GM10248 (cell line): ENCODE data around the gene LBH.

Experiments
- CTCF ChIA-PET: fragments of 300-600 bp; sonication (Branson Sonifier 250); formaldehyde crosslinking; extraction: SDS; loops from one replicate; lab custom pipeline; 2021; ENCODE audit warnings: antibody characterized with exemption; lab: Yijun Ruan, JAX
- POLR2A ChIA-PET: fragments of 350-650 bp; sonication (Branson Sonifier 250); formaldehyde crosslinking; extraction: SDS; loops from one replicate; lab custom pipeline; 2020; ENCODE audit warnings: antibody characterized with exemption; lab: Yijun Ruan, JAX
- DNase-seq: peaks from one replicate; pipeline ENCODE4 v3.0.0; 2012; ENCODE audit errors: extremely low spot score
- CTCF ChIP-seq: IDR thresholded peaks from 2 replicates; pipeline ENCODE4 v1.5.1; 2012; ENCODE audit warnings: mild to moderate bottlenecking, low read depth; ENCODE audit errors: extremely low read depth, missing control alignments, control extremely low read depth

LBH gene

GRCh38 chr2:30235008-30235655, 3.8 kb downstream of the LBH start:
- TF ChIP-seq CTCF, result no peak
- ChIA-PET POLR2A (no interaction called here), CTCF (interaction anchor here (0.6 to 1.6 kb wide), 5 partner anchors 10 to 476 kb away, joined by 3 to 8 read pairs (median 3); no protein-coding TSS in a partner anchor)
- no peak for DNase-seq

GRCh38 chr2:30235859-30236535, 4.7 kb downstream of the LBH start:
- no peak for TF ChIP-seq CTCF
- DNase-seq, result no peak
- ChIA-PET POLR2A (interaction anchor here (0.6 kb wide), 1 partner anchor 24 kb away, joined by 4 read pairs; no protein-coding TSS in a partner anchor), CTCF (interaction anchor here (1.1 to 2.6 kb wide), 3 partner anchors 12 to 98 kb away, joined by 3 to 9 read pairs (median 3); no protein-coding TSS in a partner anchor)

- ChIA-PET POLR2A (interaction anchor here (0.6 kb wide), 1 partner anchor 25 kb away, joined by 4 read pairs; no protein-coding TSS in a partner anchor), CTCF (interaction anchor here (1.0 to 2.6 kb wide), 7 partner anchors 8 to 475 kb away, joined by 3 to 9 read pairs (median 4); no protein-coding TSS in a partner anchor)
- no peak for DNase-seq
- no peak for TF ChIP-seq CTCF
Observed at GRCh38 chr2:30236591-30237238, 5.4 kb downstream of the LBH start.

- POLR2A ChIA-PET, result no interaction called here
- no peak for DNase-seq
- TF ChIP-seq CTCF, result no peak
- CTCF ChIA-PET, result interaction anchor here (0.9 to 2.6 kb wide), 8 partner anchors 9 to 474 kb away, joined by 3 to 9 read pairs (median 4); no protein-coding TSS in a partner anchor
Observed at GRCh38 chr2:30237239-30237965, 6.1 kb downstream of the LBH start.

GRCh38 chr2:30237966-30238800, 6.8 kb downstream of the LBH start:
- TF ChIP-seq CTCF, result no peak
- CTCF ChIA-PET, result interaction anchor here (0.8 to 4.0 kb wide), 22 partner anchors 9 to 473 kb away, joined by 3 to 19 read pairs (median 4); no protein-coding TSS in a partner anchor
- POLR2A ChIA-PET, result interaction anchor here (0.7 kb wide), 1 partner anchor 9 kb away, joined by 4 read pairs; no protein-coding TSS in a partner anchor
- no peak for DNase-seq
